GM10248 (cell line): ENCODE measurements around the gene NR2C2.

Experiments used
- CTCF ChIA-PET: fragments of 300-600 bp; sonication (Branson Sonifier 250); formaldehyde crosslinking; extraction: SDS; loops from one replicate; lab custom pipeline; 2021; ENCODE audit warnings: antibody characterized with exemption; lab: Yijun Ruan, JAX
- POLR2A ChIA-PET: fragments of 350-650 bp; sonication (Branson Sonifier 250); formaldehyde crosslinking; extraction: SDS; loops from one replicate; lab custom pipeline; 2020; ENCODE audit warnings: antibody characterized with exemption; lab: Yijun Ruan, JAX
- DNase-seq: peaks from one replicate; pipeline ENCODE4 v3.0.0; 2012; ENCODE audit errors: extremely low spot score
- CTCF ChIP-seq: IDR thresholded peaks from 2 replicates; pipeline ENCODE4 v1.5.1; 2012; ENCODE audit warnings: mild to moderate bottlenecking, low read depth; ENCODE audit errors: extremely low read depth, missing control alignments, control extremely low read depth

Gene NR2C2

GRCh38 chr3:14921034-14921616 is 26.3 kb upstream of the NR2C2 start:
- POLR2A ChIA-PET, result no interaction called here
- TF ChIP-seq CTCF, result peak; percentile 88
- CTCF ChIA-PET, result interaction anchor here (0.7 to 7.1 kb wide), 63 partner anchors 9 to 1261 kb away, joined by 3 to 59 read pairs (median 4); partner anchors contain the start of gene C3orf20
- DNase-seq, result peak; percentile 83

- ChIA-PET POLR2A (no interaction called here), CTCF (interaction anchor here (0.7 to 7.1 kb wide), 62 partner anchors 8 to 1262 kb away, joined by 3 to 59 read pairs (median 4); partner anchors contain the start of genes C3orf20 and CAPN7)
- no peak for TF ChIP-seq CTCF
- peak; percentile 15 for DNase-seq
These were observed 25.3 kb upstream of the NR2C2 start for GRCh38 chr3:14921811-14922705.

- ChIA-PET POLR2A (no interaction called here), CTCF (interaction anchor here (0.8 to 7.1 kb wide), 12 partner anchors 9 to 482 kb away, joined by 3 to 59 read pairs (median 6); partner anchors contain the start of genes C3orf20 and CAPN7)
- DNase-seq, result no peak
- no peak for TF ChIP-seq CTCF
These were observed 24.5 kb upstream of the NR2C2 start for GRCh38 chr3:14922863-14923262.

GRCh38 chr3:14923476-14923875 is 23.9 kb upstream of the NR2C2 start:
- POLR2A ChIA-PET, result no interaction called here
- DNase-seq, result no peak
- no peak for TF ChIP-seq CTCF
- CTCF ChIA-PET, result interaction anchor here (0.9 to 7.1 kb wide), 11 partner anchors 10 to 482 kb away, joined by 3 to 59 read pairs (median 3); partner anchors contain the start of genes C3orf20 and CAPN7

GRCh38 chr3:14925729-14926591 is 21.4 kb upstream of the NR2C2 start:
- TF ChIP-seq CTCF, result peak; percentile 52
- DNase-seq, result peak; percentile 61
- ChIA-PET POLR2A (no interaction called here), CTCF (interaction anchor here (0.7 to 2.1 kb wide), 35 partner anchors 9 to 725 kb away, joined by 3 to 10 read pairs (median 4); partner anchors contain the start of genes CCDC174 and NR2C2)
